GM23338 (cell line): ENCODE measurements around the gene ATP8B2. TPM values are rescaled to one million over a fixed set of nuclear protein-coding genes. Genes with fewer than 3 reads are reported as not detected.

Experiments
- STAT1 ChIP-seq: IDR thresholded peaks from one replicate; pipeline ENCODE4 v1.6.1; 2016; ENCODE audit warnings: antibody characterized with exemption; ENCODE audit not compliant: unreplicated experiment
- polyA plus RNA-seq: library from polyadenylated mRNA; unstranded; fragments of >200 nt; fragmentation: Nextera tagmentation; extraction: Ambion mirVana; gene quantifications from 2 replicates; pipeline ENCODE4 v1.2.1, GENCODE V29; 2016
- total RNA-seq: library from RNA; depleted of rRNA; stranded (reverse); fragments of >200 nt; shearing (Covaris generic); gene quantifications from 2 replicates; pipeline ENCODE4 v1.2.3, GENCODE V29; 2014
- TF ChIP-seq, protein P1 (sequence below): fragments of 250-450 bp; sonication (Bioruptor Pico); IDR thresholded peaks from 2 replicates; pipeline ENCODE4 v1.5.0; 2020; ENCODE audit warnings: mild to moderate bottlenecking, moderate library complexity
- TF ChIP-seq, protein P2 (sequence below): IDR thresholded peaks from one replicate; pipeline ENCODE4 v1.6.1; 2018; ENCODE audit warnings: antibody characterized with exemption; ENCODE audit not compliant: unreplicated experiment

The ATP8B2 gene
- total and polyA plus RNA-seq, 2 experiments from 2014 or later, result 11.0 to 112 TPM

DNA sequence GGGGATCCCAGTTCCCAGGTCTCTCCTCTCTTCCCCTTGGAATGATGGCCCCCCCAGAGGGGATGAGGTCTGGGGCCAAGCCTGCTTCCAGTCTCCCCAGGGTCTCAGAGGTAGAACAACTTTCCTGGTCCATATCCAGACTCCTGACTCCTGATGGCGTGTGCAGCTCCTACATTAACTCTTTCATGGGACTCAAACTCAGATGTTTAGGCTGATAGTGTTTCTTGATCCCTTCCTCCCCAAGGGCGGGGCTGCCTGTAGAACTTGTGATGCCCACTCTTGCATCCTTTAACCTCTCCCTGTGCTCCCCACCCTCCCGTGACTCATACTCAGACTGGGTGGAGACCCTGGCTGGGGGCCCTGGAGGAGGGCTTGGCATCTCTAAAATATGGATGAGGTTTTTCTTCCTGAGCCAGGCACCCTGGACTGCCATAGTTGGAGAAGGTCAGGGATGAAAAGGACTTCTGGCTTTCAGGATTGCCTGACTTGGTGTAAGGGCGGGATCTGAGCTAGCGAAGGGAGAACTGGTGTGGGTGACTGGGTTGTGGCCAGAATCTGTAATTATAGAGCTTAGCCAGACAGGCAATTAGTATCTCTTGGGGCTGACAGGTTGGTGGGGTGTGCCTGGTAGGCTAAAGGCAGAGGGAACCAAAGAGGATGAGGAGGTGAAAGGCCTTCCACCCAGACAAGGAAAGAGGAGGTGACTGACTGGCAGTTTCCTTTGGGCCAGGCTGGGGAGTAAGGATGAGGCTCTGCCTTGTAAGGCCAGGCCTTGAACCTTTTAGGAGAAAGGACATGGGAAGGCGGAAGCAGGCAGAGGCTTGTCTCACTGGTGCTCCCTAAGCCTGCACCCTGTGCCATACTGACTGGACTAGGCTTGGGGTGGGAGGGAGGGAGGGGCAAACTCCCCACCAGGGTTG is 1.5 kb downstream of the ATP8B2 start (continued):
- TF ChIP-seq, protein P1, sequence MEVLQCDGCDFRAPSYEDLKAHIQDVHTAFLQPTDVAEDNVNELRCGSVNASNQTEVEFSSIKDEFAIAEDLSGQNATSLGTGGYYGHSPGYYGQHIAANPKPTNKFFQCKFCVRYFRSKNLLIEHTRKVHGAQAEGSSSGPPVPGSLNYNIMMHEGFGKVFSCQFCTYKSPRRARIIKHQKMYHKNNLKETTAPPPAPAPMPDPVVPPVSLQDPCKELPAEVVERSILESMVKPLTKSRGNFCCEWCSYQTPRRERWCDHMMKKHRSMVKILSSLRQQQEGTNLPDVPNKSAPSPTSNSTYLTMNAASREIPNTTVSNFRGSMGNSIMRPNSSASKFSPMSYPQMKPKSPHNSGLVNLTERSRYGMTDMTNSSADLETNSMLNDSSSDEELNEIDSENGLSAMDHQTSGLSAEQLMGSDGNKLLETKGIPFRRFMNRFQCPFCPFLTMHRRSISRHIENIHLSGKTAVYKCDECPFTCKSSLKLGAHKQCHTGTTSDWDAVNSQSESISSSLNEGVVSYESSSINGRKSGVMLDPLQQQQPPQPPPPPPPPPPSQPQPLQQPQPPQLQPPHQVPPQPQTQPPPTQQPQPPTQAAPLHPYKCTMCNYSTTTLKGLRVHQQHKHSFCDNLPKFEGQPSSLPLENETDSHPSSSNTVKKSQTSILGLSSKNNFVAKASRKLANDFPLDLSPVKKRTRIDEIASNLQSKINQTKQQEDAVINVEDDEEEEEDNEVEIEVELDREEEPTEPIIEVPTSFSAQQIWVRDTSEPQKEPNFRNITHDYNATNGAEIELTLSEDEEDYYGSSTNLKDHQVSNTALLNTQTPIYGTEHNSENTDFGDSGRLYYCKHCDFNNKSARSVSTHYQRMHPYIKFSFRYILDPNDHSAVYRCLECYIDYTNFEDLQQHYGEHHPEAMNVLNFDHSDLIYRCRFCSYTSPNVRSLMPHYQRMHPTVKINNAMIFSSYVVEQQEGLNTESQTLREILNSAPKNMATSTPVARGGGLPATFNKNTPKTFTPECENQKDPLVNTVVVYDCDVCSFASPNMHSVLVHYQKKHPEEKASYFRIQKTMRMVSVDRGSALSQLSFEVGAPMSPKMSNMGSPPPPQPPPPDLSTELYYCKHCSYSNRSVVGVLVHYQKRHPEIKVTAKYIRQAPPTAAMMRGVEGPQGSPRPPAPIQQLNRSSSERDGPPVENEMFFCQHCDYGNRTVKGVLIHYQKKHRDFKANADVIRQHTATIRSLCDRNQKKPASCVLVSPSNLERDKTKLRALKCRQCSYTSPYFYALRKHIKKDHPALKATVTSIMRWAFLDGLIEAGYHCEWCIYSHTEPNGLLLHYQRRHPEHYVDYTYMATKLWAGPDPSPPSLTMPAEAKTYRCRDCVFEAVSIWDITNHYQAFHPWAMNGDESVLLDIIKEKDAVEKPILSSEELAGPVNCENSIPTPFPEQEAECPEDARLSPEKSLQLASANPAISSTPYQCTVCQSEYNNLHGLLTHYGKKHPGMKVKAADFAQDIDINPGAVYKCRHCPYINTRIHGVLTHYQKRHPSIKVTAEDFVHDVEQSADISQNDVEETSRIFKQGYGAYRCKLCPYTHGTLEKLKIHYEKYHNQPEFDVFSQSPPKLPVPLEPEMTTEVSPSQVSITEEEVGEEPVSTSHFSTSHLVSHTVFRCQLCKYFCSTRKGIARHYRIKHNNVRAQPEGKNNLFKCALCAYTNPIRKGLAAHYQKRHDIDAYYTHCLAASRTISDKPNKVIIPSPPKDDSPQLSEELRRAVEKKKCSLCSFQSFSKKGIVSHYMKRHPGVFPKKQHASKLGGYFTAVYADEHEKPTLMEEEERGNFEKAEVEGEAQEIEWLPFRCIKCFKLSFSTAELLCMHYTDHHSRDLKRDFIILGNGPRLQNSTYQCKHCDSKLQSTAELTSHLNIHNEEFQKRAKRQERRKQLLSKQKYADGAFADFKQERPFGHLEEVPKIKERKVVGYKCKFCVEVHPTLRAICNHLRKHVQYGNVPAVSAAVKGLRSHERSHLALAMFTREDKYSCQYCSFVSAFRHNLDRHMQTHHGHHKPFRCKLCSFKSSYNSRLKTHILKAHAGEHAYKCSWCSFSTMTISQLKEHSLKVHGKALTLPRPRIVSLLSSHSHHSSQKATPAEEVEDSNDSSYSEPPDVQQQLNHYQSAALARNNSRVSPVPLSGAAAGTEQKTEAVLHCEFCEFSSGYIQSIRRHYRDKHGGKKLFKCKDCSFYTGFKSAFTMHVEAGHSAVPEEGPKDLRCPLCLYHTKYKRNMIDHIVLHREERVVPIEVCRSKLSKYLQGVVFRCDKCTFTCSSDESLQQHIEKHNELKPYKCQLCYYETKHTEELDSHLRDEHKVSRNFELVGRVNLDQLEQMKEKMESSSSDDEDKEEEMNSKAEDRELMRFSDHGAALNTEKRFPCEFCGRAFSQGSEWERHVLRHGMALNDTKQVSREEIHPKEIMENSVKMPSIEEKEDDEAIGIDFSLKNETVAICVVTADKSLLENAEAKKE, result no peak
- no peak for TF ChIP-seq STAT1
- TF ChIP-seq, protein P2, sequence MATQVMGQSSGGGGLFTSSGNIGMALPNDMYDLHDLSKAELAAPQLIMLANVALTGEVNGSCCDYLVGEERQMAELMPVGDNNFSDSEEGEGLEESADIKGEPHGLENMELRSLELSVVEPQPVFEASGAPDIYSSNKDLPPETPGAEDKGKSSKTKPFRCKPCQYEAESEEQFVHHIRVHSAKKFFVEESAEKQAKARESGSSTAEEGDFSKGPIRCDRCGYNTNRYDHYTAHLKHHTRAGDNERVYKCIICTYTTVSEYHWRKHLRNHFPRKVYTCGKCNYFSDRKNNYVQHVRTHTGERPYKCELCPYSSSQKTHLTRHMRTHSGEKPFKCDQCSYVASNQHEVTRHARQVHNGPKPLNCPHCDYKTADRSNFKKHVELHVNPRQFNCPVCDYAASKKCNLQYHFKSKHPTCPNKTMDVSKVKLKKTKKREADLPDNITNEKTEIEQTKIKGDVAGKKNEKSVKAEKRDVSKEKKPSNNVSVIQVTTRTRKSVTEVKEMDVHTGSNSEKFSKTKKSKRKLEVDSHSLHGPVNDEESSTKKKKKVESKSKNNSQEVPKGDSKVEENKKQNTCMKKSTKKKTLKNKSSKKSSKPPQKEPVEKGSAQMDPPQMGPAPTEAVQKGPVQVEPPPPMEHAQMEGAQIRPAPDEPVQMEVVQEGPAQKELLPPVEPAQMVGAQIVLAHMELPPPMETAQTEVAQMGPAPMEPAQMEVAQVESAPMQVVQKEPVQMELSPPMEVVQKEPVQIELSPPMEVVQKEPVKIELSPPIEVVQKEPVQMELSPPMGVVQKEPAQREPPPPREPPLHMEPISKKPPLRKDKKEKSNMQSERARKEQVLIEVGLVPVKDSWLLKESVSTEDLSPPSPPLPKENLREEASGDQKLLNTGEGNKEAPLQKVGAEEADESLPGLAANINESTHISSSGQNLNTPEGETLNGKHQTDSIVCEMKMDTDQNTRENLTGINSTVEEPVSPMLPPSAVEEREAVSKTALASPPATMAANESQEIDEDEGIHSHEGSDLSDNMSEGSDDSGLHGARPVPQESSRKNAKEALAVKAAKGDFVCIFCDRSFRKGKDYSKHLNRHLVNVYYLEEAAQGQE, result no peak
